Subcutaneous adipose tissue (tissue), 4 donors: ENCODE results near the gene PKD1. TPM values are rescaled to one million over a fixed set of nuclear protein-coding genes. Genes with fewer than 3 reads are reported as not detected.

Source experiments
- total RNA-seq, 4 donors: library from RNA; depleted of rRNA; stranded (reverse); fragments of >200 nt; gene quantifications; one replicate each; pipeline ENCODE4 v1.1.0, GENCODE V29; 2016
- TF ChIP-seq, protein P1 (sequence below): fragments of 450-650 bp; IDR thresholded peaks from one replicate; pipeline ENCODE4 v1.5.1; 2016; ENCODE audit warnings: low read depth, mild to moderate bottlenecking, control low read depth, antibody characterized with exemption, moderate library complexity

The PKD1 gene
- total RNA-seq, 4 donors from 2014 or later, result 40.1 to 318 (median 76.1) TPM

DNA sequence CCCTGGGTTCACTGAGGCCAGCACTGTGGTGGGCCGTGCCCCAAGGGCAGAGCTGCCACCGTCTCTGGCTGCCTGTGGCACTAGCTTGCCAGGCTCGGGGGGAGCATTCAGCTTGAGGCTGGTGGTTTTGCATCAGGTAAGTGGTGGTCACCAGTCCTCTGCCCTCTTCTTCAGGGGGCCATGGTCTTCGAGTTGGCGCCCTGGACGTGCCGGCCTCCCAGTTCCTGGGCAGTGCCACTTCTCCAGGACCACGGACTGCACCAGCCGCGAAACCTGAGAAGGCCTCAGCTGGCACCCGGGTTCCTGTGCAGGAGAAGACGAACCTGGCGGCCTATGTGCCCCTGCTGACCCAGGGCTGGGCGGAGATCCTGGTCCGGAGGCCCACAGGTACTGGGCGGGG is 55.7 kb downstream of the PKD1 start:
- TF ChIP-seq, protein P1, sequence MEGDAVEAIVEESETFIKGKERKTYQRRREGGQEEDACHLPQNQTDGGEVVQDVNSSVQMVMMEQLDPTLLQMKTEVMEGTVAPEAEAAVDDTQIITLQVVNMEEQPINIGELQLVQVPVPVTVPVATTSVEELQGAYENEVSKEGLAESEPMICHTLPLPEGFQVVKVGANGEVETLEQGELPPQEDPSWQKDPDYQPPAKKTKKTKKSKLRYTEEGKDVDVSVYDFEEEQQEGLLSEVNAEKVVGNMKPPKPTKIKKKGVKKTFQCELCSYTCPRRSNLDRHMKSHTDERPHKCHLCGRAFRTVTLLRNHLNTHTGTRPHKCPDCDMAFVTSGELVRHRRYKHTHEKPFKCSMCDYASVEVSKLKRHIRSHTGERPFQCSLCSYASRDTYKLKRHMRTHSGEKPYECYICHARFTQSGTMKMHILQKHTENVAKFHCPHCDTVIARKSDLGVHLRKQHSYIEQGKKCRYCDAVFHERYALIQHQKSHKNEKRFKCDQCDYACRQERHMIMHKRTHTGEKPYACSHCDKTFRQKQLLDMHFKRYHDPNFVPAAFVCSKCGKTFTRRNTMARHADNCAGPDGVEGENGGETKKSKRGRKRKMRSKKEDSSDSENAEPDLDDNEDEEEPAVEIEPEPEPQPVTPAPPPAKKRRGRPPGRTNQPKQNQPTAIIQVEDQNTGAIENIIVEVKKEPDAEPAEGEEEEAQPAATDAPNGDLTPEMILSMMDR, result no peak

DNA sequence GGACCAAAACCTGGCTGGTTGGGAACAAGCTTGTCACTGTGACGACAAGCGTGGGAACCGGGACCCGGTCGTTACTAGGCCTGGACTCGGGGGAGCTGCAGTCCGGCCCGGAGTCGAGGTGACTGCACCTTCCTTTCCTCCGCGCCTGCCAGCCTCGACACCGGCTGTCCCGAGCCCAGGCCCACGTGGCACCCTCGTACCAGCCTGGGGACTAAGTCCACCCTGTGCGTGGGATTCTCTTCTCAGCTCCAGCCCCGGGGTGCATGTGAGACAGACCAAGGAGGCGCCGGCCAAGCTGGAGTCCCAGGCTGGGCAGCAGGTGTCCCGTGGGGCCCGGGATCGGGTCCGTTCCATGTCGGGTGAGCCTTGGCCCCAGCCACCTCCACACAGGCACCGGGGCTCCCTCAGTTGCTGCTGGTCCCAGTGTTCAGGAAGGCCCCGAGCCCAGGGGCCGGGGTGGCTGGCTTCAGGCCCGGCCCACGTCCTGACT is 56.3 kb downstream of the PKD1 start:
- TF ChIP-seq, protein P1, result no peak

DNA sequence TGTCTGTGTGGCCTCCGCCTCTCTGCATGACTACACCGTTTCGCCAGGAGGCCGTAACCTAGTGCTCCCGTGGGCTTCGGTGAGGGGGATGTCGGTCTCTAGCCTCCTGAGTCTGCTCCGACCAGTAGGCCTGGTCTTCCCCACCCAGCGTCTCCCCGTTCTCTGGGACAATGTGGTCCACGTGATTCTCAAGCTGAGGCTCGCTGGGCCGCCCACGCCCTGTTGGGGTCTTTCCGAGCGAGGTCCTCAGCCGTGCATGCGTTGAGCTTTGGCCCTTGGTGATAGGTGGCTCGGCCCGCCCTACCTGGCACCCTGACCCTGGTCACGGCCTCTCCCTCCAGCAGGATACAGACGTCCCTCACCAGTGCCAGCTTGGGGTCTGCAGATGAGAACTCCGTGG is 57.0 kb downstream of the PKD1 start:
- TF ChIP-seq, protein P1, result no peak

DNA sequence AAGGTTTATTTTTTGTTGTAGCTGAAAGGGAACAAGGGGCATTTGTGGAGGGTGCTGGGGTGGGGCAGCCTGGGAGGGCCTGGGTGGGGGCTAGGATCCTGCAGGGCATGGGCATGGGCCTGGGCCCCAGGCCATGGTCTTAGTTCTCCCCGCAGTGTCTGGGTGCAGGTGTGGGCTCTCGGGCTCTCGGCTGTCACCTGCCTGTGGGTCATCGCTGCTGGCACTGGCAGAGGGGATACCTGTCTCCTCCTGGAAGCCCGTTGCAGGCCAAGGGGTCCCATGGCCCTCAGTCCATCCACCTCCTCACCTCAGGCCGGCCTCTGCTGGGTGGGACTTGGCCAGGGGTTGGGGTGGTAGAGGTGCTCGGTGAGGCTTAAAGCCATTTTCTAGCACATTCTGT is 57.6 kb downstream of the PKD1 start:
- TF ChIP-seq, protein P1, result no peak

DNA sequence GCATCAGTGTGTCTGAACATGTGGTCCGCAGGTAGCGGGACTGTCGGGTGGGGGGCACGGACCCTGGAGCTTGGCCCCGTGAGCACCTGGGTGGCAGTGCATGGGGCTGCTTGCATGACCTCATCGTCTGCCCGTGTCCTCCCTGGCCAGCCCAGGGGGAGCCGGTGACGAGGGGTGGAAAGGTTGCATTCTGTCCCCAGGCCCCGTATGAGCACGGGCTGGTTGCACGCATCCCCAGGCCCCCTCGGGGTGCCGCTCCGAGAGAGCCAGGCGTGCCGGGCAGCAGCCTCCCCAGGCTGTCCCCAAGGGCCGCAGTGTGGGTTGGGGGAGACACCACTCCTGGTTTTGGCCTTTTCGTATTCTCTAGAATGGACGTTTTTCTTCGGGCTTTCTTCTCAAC is 58.0 kb downstream of the PKD1 start:
- TF ChIP-seq, protein P1, result no peak

DNA sequence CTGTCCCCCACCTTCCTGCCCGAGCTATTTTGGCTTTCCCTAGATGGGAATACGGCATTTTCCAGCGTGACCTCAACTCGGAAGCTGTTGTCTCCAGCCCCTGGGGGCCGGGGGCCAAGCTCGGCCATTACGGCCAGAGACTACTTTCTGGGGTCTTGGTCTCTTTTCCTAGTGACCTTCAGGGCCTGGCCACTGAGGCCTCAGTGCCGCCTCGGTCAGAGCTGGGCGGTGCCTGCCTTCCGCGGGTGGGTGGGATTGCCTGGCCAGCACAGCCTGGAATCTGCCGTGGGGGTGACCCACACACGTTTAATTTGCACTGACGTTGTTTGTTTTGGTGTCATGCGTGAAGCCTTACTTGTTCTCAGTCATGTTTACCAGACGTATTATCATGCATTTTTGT is 58.7 kb downstream of the PKD1 start:
- TF ChIP-seq, protein P1, result no peak

DNA sequence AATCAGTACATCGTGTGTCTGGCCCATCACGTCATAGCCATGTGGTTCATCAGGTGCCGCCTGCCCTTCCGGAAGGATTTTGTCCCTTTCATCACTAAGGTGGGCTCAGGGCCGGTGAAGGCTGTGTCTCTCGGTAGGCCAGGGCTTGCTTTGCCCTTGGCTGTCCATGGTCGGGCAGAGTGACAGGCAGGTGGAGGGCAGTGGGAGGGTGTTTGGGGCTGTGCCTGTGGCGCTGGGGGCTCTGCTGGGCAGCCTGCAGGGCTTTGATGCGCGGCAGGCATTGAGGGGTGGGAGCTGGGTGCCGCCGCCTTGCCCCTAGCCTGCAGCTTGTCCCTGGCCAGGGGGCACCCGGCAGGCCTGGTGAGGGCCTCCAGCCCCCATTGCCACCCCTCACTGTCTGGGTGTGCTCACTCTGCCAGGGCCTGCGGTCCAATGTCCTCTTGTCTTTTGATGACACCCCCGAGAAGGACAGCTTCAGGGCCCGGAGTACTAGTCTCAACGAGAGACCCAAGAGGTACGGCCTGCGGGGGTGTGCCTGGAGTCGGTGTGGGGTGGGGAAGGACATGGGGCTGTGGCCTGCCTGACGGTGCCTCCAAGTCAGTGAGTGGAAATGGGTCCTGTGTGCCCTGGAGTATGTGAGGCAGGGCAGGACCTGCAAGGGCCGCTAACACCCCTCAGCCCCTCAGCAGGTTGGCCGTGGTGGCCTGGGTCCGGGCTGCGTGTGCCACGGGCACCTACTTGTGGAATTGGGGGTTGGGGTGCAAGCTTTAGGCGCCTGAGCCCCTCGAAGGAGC is 59.4 kb downstream of the PKD1 start:
- TF ChIP-seq, protein P1, result no peak
